Duodenal mucosa (tissue), 2 donors: ENCODE measurements around the gene RYR3.

Experiments used
- H3K27ac ChIP-seq: one replicate; pipeline ENCODE4 v1.7.0; 2013; ENCODE audit warnings: low read depth, low read length
- H3K27me3 ChIP-seq, 2 donors: one replicate each; pipeline ENCODE4 v1.7.0; 2013; ENCODE audit warnings: low read length in 2 of 2, control low read depth in 1 of 2; ENCODE audit not compliant: insufficient read depth in 2 of 2, control insufficient read depth in 1 of 2
- H3K36me3 ChIP-seq, 2 donors: one replicate each; pipeline ENCODE4 v1.7.0; 2013; ENCODE audit warnings: low read length in 2 of 2, control low read depth in 1 of 2; ENCODE audit not compliant: insufficient read depth in 2 of 2, control insufficient read depth in 1 of 2
- H3K4me1 ChIP-seq, 2 donors: one replicate each; pipeline ENCODE4 v1.7.0; 2013; ENCODE audit warnings: low read length in 2 of 2, control low read depth in 1 of 2; ENCODE audit not compliant: insufficient read depth in 2 of 2, control insufficient read depth in 1 of 2
- H3K4me3 ChIP-seq, 2 donors: one replicate each; pipeline ENCODE4 v1.7.0; 2013; ENCODE audit warnings: low read length in 2 of 2, low read depth in 1 of 2
- H3K9ac ChIP-seq, 2 donors: one replicate each; pipeline ENCODE4 v1.7.0; 2013; ENCODE audit warnings: low read length in 2 of 2, low read depth in 1 of 2
- H3K9me3 ChIP-seq, 2 donors: one replicate each; pipeline ENCODE4 v1.7.0; 2013; ENCODE audit warnings: low read length in 2 of 2, control low read depth in 1 of 2; ENCODE audit not compliant: control insufficient read depth in 1 of 2

The RYR3 gene

GRCh38 chr15:33377204-33377603 is 66.4 kb downstream of the RYR3 start:
- no peak overlapping the region for H3K27ac ChIP-seq
- no peaks in the 10 kb centered on the region for H3K4me1 ChIP-seq
- no peaks in the 10 kb centered on the region for H3K36me3 ChIP-seq
- no peak overlapping the region for H3K4me3 ChIP-seq
- no peaks in the 10 kb centered on the region for H3K27me3 ChIP-seq
- no peak overlapping the region for H3K9ac ChIP-seq
- H3K9me3 ChIP-seq = no peaks in the 10 kb centered on the region

GRCh38 chr15:33378866-33379480 is 68.2 kb downstream of the RYR3 start:
- Histone ChIP-seq H3K27me3 (no peaks in the 10 kb centered on the region), H3K9me3 (no peaks in the 10 kb centered on the region), H3K4me3 (no peak overlapping the region), H3K36me3 (no peaks in the 10 kb centered on the region), H3K4me1 (no peaks in the 10 kb centered on the region), H3K9ac (no peak overlapping the region), H3K27ac (no peak overlapping the region)

- no peak overlapping the region for H3K27ac ChIP-seq
- H3K36me3 ChIP-seq = no peaks in the 10 kb centered on the region
- no peaks in the 10 kb centered on the region for H3K9me3 ChIP-seq
- H3K4me3 ChIP-seq = no peak overlapping the region
- H3K27me3 ChIP-seq = no peaks in the 10 kb centered on the region
- H3K4me1 ChIP-seq = no peaks in the 10 kb centered on the region
- no peak overlapping the region for H3K9ac ChIP-seq
Measured at GRCh38 chr15:33380406-33380805, 69.6 kb downstream of the RYR3 start.

- no peaks in the 10 kb centered on the region for H3K27me3 ChIP-seq
- no peaks in the 10 kb centered on the region for H3K9me3 ChIP-seq
- H3K36me3 ChIP-seq = no peaks in the 10 kb centered on the region
- no peak overlapping the region for H3K4me3 ChIP-seq
- H3K27ac ChIP-seq = no peak overlapping the region
- H3K4me1 ChIP-seq = no peaks in the 10 kb centered on the region
- H3K9ac ChIP-seq = no peak overlapping the region
Measured at GRCh38 chr15:33382491-33382890, 71.7 kb downstream of the RYR3 start.

GRCh38 chr15:33384307-33384706 is 73.5 kb downstream of the RYR3 start:
- H3K4me1 ChIP-seq = no peaks in the 10 kb centered on the region
- no peak overlapping the region for H3K4me3 ChIP-seq
- no peak overlapping the region for H3K27ac ChIP-seq
- H3K36me3 ChIP-seq = no peaks in the 10 kb centered on the region
- no peaks in the 10 kb centered on the region for H3K27me3 ChIP-seq
- H3K9me3 ChIP-seq = no peaks in the 10 kb centered on the region
- no peak overlapping the region for H3K9ac ChIP-seq

GRCh38 chr15:33392453-33392852 is 81.7 kb downstream of the RYR3 start:
- Histone ChIP-seq H3K4me1 (no peaks in the 10 kb centered on the region), H3K27me3 (no peaks in the 10 kb centered on the region), H3K9ac (no peak overlapping the region), H3K36me3 (no peaks in the 10 kb centered on the region), H3K27ac (no peak overlapping the region), H3K9me3 (no peaks in the 10 kb centered on the region), H3K4me3 (no peak overlapping the region)

- Histone ChIP-seq H3K4me3 (no peak overlapping the region), H3K9me3 (no peaks in the 10 kb centered on the region), H3K9ac (no peak overlapping the region), H3K4me1 (no peaks in the 10 kb centered on the region), H3K27me3 (no peaks in the 10 kb centered on the region), H3K27ac (no peak overlapping the region), H3K36me3 (no peaks in the 10 kb centered on the region)
Measured at GRCh38 chr15:33393546-33393945, 82.8 kb downstream of the RYR3 start.

- H3K9me3 ChIP-seq = no peaks in the 10 kb centered on the region
- H3K27ac ChIP-seq = no peak overlapping the region
- no peaks in the 10 kb centered on the region for H3K4me1 ChIP-seq
- no peak overlapping the region for H3K9ac ChIP-seq
- H3K27me3 ChIP-seq = no peaks in the 10 kb centered on the region
- H3K4me3 ChIP-seq = no peak overlapping the region
- no peaks in the 10 kb centered on the region for H3K36me3 ChIP-seq
Measured at GRCh38 chr15:33395321-33395720, 84.6 kb downstream of the RYR3 start.

GRCh38 chr15:33395846-33396245 is 85.1 kb downstream of the RYR3 start:
- Histone ChIP-seq H3K36me3 (no peaks in the 10 kb centered on the region), H3K9me3 (no peaks in the 10 kb centered on the region), H3K9ac (no peak overlapping the region), H3K27ac (no peak overlapping the region), H3K4me3 (no peak overlapping the region), H3K4me1 (no peaks in the 10 kb centered on the region), H3K27me3 (no peaks in the 10 kb centered on the region)

GRCh38 chr15:33396475-33396874 is 85.7 kb downstream of the RYR3 start:
- H3K4me1 ChIP-seq = no peaks in the 10 kb centered on the region
- H3K27ac ChIP-seq = no peak overlapping the region
- H3K9ac ChIP-seq = no peak overlapping the region
- no peaks in the 10 kb centered on the region for H3K36me3 ChIP-seq
- no peaks in the 10 kb centered on the region for H3K27me3 ChIP-seq
- H3K9me3 ChIP-seq = no peaks in the 10 kb centered on the region
- no peak overlapping the region for H3K4me3 ChIP-seq

GRCh38 chr15:33398555-33398954 is 87.8 kb downstream of the RYR3 start:
- H3K4me1 ChIP-seq = no peaks in the 10 kb centered on the region
- no peak overlapping the region for H3K9ac ChIP-seq
- no peaks in the 10 kb centered on the region for H3K27me3 ChIP-seq
- H3K4me3 ChIP-seq = no peak overlapping the region
- H3K27ac ChIP-seq = no peak overlapping the region
- H3K9me3 ChIP-seq = no peaks in the 10 kb centered on the region
- H3K36me3 ChIP-seq = no peaks in the 10 kb centered on the region
